Islet of Langerhans (tissue), 1 donor: ENCODE results near the gene GCN1.
"Not testable (repeated sequence)": the region's sequence is repeated elsewhere in the genome, so short reads cannot be mapped to it uniquely, and the experiment has no call there.

Source experiments
- FAIRE-seq: peaks from one replicate; lab custom pipeline; 2011; peaks lifted over from hg19 to GRCh38; lab: Jason Lieb, UNC

The GCN1 gene

DNA sequence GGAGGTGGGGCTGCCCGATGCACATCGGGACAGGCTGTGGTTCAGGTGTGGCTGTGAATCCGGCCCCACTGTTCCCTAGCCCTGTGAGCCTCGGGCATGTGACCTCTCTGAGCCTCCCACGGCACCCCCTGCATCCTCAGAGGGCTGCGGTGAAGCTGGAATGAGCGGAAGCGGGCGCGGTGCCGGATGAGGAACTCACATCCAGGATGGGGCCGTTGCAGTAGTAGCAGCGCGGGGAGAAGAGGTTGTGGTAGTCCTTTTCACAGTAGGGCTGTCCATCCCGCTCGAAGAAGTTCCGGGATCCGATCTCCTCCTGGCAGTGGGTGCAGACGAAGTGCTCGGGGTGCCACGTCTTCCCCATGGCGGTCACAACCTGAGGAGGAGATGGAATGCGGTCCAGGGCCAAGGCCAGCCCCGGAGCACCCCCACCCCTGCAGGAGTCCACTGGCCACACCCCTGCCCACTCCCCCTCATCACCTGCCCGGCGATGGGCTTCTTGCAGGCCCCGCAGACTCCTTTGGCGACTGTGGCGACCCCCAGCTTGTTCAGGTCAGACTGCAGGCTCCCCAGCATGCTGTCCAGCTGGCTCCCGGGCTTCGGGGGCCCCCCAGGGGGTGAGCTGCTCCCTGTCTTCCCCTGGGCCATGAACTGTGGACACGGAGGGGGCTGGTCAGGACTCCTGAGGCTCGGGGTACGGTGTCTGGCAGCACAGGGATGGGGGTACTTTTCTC is 20.3 kb upstream of the GCN1 start:
- no peak for FAIRE-seq

DNA sequence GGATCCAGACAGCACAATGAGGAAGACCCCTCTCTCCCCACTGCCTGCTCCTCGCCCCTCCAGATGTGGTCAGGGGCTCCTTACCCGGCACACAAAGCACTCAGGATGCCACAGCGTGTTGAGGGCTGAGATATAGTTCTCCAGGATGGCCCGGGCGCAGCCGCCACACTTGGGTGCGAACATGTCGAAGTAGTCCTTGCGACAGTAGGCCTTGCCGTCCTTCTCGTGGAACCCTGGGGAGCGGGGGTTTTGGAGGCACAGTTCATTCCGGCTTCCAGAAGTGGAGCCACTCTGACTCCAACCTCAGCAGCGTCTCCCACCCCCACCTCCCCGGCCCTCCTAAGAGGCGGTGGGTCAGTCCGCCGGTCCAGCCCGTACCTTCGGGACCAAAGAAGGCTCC is 19.2 kb upstream of the GCN1 start:
- no peak for FAIRE-seq

DNA sequence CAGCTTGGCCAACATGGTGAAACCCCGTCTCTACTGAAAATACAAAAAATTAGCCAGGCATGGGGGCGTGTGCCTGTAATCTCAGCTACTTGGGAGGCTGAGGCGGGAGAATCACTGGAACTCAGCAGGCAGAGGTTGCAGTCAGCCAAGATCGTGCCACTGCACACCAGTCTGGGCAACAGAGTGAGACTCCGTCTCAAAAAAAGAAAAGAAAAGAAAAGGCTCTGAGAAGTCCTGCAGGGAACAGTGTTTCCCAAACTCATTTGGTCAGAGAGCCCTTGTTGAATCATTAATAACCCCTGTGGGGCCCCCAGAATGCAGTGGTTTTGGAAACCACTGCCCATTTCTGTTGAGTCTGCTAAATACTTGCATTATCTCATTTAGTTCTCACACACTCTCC is 18.7 kb upstream of the GCN1 start:
- not testable (repeated sequence) for FAIRE-seq

DNA sequence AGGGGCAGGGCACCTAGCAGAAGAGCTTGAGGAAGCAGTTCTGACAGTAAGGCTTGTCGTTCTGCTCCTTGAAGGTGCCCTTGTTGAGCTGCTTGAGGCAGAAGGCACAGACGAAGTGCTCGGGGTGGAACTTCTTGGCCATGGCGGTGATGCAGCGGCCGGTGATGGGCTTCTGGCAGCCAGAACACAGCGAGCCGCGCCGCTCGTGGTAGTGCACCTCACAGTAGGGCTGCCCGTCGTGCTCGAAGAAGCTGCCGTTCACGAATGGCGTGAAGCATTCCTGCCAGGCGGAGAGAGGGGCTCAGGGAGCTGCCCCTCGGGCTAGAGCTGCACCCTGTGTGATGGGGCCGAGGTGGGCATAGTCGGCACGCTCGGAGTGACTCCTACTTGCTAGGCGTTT is 17.8 kb upstream of the GCN1 start:
- FAIRE-seq, result no peak

DNA sequence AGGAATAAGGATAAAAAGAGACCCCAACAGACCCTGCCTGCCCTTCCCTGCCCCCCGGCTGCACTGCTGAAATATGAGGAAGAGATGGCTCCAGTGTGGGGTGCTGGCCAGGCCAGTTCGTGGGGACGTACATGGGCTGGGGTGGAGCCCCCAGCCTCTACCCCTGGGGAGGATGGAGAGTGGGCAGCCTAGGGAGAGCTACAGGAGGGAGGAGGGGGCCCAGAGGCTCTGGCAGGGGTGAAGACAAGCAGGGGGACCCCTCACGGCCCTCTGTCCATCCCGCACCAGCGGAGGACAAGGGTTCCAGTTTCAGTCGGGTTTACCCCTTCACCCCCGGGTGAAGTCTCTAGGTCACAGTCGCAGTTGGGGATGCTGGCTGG is 17.4 kb upstream of the GCN1 start:
- no peak for FAIRE-seq

DNA sequence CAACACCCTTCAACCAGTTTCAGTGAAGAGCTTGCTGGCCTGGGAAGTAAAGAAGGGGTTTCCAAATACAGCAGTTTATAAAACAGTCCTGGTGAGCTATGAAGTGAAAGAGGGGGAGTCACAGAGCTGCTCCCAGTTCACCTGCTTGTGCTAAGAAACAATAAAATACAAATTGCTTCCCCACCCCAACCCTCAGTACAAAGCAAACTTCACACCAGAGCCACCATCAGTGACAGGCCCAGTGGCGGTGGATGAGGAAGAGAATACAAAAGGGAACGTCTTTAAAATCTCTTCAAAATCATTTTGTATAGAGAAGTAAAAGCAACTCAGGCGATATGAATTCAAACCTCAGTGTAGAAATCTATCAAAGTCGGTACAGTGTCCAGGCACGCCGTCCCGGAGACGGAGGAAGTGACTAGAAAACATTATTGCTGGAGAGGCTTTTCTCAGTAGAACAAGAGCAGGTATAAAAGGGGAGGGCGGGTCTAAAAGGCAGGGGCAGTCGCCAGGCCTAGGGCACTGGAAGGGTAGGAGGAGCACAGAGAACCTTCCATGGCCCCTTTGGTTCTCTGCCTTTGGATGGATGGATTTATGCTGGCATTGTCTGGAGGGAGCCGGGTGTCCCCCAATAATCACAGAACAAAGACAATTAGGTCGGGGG is 16.9 kb upstream of the GCN1 start:
- no peak for FAIRE-seq

DNA sequence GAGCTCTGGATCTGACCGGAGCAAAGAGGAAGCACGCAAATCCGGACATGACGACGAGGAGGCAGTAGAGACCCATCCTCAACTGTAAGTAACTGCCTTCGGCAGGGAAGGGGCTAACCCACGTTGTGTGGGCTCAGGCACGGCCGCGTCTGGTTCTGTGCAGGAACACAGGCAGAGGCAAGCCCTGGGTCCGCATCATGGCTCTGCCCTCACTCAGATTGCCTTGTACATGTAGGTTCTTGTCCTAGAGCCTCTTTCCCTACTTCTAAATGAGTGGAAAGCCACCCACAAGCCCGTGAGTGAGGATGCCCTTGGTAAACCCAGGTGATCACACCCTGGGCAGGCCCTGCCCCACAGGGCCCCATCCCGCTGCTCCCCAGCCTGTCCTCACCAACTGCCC is 15.3 kb upstream of the GCN1 start:
- FAIRE-seq, result no peak

DNA sequence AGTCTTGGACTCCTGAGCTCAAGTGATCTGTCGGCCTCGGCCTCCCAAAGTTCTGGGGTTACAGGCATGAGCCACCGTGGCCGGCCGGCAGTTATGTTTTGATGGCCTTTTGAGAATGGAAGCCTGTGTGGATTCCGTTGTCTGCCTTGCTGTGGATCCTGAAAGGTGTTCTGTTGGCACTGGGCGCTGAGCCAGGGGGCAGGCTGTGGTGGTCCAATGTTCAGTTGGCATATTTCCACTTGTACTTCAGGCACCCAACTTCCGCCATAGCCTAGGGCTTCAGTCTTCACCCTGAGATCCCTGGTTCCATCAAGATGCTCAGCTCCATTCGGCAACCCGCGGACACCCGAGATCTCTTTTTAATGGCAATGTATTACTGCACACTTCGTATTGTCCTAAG is 12.7 kb upstream of the GCN1 start:
- FAIRE-seq, result no peak

DNA sequence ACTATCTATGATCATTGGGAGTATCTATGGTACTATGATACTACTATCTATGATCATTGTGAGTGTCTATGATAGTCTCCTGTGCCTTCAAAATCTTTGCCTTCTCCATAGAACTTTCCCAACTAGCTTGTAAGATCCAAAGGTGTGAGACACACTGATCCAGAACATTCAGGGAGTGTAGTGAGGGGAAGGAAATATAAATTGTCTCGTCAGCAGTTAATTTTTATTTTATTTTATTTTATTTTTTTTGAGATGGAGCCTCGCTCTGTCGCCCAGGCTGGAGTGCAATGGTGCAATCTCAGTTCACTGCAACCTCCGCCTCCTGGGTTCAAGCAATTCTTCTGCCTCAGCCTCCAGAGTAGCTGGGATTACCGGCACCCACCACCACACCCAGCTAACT is 12.3 kb upstream of the GCN1 start:
- FAIRE-seq, result not testable (repeated sequence)

DNA sequence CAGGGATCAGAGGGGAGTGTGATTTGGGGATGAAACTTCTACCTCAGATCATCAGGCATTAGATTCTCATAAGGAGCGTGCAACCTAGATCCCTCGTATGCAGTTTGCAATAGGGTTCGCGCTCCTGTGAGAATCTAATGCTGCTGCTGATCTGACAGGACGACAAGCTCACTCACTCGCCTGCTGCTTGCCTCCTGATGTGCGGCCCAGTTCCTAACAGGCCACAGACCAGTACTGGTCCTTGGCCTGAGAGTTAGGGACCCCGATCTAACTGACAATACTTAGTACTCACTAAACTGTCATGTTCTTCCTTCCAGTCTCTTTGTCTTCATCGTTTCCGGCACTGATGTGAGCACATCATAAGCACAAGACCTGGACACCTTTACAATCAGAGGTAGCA is 11.7 kb upstream of the GCN1 start:
- FAIRE-seq, result no peak

DNA sequence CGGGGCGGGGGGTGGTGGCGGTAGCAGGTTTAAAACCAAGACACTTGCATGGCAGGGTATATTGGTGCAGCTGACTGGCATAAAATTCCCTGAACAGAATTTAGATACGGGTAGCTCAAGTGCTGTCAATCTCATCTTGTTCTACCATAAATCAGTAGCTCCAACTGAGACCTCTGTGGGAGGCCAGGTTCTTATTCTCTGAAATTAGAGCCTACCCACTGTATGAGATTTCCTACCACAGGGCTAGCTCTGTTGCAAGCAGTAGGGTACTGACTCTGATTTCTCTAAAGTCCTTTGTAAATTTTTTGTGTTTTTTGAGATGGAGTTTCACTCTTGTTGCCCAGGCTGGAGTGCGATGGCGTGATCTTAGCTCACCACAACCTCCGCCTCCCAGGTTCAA is 9.7 kb upstream of the GCN1 start:
- no peak for FAIRE-seq

DNA sequence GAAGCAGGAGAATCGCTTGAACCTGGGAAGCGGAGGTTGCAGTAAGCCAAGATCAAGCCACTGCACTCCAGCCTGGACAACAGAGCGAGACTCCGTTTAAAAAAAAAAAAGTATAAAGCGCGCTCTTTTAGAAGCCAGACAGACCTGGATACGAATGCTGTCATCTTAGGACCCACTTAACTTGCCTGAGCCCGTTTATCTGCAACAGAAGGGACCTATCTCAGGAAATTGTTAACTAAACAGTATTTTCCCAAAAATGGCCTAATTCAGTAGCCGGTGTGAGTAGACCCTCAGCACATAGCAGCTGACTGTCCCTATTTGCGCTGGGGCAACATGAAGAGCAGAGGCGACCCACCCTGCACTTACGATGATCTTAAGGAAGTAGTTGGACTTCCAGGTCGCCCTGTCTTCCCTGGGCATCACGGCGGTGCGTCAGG is 5.9 kb upstream of the GCN1 start:
- FAIRE-seq, result no peak

DNA sequence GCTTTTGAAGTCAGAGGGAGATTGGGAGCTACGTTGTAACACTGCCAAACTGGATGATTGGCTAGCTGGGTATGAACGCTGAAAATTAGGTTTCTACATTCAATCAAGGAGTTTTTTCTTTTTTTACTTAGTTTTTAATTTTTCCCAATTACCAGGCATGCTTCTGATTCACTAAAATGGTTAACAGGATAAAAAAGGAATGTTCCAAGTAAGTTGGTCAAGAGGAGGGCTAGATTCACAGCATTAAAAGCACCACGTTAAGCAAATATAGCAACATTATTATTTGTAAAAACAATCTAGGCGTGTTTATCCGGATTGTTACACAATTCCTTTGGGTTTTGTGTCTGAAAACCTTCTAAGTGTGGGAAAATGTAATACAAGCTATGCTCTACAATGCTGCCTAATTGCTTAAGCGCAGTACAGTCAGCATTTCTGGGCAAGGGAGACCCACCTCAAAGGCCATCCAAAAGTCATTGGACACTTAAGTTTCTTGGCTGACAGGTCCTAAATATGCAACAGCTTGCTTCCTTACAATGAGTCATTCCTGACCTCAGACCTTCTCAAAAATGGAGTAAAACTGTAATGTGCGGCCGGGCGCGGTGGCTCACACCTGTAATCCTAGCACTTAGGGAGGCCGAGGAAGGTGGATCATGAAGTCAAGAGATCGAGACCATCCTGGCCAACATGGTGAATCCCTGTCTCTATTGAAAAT is 5.2 kb upstream of the GCN1 start:
- FAIRE-seq, result no peak

DNA sequence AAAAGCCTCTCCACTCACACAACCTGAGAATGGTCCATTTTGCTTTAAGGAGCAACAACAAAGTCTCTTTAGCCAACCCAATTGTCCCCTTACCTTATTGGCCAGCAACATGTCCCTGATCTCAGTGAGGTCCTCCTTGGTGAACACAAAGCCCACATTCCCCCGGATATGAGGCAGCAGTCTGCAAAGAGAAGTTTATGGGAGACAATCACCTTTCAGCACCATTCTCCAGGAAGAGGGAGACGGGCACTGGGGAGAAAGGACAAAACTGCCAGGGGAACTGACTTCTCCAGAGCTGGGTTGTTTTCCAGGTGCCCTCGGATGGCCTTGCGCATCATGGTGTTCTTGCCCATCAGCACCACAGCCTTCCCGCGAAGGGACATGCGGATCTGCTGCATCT is 4.5 kb upstream of the GCN1 start:
- FAIRE-seq, result no peak

DNA sequence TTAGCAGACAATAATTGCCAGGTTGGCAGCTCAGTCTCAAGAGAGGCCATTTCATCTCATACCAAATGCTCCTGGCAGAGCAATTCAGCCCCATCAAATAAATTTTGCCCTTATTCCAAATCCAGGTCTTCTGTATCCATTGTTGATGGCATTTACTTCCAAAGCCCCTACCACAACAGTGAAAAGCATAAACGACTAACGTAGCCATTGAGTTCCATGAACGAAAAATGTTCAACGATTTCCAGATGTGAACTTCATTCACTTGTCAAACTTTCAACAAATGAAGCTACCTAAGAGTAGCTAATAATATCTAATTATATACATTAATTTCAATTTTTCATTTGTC is 3.0 kb upstream of the GCN1 start:
- FAIRE-seq, result no peak

DNA sequence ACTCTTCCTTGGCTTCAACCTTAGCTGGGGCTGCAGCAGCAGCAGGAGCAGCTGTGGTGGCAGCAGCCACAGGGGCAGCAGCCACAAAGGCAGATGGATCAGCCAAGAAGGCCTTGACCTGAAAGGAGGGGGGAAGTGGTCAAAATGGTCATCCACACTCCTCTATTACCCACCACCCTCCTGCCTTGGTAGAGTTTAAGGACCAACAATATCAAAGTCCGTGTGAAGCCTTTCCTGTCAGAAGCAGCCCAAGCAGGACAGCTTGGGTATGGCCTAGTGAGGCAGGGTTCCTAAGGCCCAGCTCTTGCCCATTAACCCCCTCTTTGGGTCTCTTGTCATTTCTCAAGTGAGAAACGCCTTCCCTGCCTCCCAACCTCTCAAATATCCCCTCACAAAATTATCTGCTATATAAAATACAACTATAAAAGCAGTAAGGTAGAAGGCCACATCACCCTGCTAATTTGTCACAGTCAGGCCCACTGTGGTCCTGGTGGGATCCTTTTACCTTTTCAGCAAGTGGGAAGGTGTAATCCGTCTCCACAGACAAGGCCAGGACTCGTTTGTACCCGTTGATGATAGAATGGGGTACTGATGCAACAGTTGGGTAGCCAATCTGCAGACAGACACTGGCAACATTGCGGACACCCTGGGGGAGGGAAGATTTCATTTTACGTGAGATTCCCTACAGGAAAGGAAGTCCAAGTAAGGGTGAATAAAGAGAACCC is 2.5 kb upstream of the GCN1 start:
- not testable (repeated sequence) for FAIRE-seq

DNA sequence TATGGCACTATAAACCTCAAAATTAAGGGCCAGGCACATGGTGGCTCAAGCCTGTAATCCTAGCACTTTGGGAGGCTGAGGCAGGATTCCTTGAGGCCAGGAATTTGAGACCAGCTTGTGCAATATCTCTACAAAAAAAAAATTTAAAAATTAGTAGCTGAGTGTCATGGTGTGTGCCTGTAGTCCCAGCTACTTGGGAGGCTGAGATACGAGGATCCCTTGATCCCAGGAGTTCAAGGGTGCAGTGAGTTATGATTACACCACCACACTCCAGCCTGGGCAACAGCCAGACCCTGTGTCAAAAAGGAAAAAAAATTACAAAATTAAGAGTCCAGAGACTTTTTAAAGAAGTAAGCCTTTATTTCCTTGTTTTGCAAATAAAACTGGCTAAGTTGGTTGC is 1.8 kb upstream of the GCN1 start:
- FAIRE-seq, result no peak

DNA sequence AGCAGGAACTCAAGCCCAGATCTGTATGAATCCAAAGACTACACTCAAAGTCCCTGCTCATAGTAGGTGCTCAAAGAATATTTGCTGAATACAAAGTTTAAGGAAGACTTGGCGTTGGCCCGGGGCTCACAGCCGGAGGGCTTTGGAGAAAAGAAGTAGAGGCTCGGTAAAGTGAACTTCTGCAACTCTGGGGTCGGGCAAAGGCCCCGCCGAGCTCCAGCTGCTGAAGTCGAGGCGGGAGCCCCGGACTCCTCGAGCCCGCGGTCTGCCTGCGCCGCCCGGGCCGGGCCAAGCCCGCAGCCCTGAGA is 335 bp downstream of the GCN1 start:
- FAIRE-seq, result no peak

DNA sequence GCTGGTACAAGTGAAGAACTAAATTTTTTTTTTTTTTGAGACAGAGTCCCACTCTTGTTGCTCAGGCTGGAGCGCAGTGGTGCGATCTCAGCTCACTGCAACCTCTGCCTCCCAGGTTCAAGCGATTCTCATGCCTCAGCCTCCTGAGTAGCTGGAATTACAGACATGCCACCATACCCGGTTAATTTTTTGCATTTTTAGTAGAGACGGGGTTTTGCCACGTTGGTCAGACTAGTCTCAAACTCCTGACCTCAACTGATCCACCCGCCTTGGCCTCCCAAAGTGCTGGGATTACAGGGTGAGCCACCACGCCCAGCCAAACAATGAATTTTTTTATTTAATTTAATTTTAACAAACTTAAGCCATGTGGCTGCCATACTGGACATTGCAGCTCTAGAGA is 1.2 kb downstream of the GCN1 start:
- not testable (repeated sequence) for FAIRE-seq

DNA sequence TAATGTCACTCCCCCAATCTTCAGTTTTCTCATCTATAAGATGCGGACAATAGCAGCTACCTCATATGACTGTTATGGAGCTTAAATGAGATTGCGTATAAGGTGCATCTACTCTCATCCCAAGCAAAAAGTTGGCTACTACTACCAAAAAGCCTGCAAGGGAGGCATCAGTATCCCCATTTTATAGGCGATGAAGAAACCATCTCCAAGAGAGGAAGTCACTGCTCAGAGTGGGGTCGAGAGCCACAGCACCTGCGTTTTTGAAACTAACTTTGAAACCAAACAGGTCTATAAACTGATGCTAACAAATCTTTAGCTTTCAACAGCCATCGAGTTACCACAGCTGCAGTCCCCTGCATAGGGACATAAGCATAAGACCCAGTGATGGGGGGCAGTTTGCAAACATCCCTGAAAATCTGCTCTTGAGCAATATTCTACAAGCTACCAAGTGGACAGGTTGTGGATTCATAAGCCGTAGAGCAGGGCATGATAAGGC is 3.5 kb downstream of the GCN1 start:
- FAIRE-seq, result no peak

DNA sequence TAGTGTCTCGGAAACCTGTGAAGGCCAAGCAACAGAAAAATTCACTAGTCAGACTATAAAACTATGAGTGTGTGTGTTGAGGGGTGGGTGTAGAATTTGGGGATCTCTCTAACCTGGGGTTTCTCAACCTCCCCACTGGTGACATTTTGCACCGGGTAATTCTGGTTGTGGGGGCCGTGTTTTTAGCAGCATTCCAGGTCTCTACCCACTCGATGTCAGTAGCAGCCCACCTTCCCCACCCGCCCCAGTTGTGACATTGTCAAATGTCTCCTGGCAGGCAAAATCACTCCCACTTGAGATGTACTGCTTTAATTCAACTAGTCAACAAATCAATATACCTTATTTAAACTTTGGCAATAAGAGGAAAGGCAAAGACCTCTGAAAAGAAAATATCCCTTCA is 4.1 kb downstream of the GCN1 start:
- no peak for FAIRE-seq

DNA sequence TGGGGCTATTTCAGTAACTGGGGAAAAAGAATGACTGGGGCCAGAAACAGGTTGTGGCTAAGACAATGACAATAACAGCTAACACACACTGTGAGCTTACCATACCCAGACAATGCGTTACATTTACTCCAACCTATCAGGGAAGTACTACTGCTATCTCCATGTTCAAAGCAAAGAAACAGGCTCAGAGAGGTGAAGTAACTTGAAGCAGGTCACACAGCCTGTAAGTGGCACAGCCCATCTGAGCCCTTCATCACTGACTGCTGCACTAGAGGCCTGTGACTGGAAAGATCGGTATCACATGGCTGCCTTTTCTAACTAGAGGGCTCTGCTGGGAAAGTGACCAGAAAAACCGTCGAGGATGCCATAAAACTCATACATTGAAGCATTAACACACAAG is 7.9 kb downstream of the GCN1 start:
- FAIRE-seq, result no peak

DNA sequence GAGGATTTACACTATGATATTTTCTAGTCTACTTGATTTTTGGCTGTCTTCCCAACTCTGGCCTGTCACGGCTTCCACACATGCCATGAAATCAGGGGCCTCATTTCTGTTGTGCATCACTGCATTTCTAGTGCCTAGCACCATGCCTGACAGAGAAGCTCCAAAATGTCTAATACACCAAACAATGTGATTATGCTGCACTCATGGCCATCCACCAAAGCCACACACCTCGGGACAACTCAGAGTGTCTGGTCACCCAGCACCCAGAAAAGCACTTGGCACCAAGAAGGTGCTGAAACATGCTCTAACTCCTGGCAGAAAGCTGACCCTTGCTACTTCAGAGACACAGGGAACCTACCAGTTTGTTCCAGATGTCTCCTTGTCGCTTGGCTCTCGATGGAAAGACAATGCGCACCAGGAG is 11.3 kb downstream of the GCN1 start:
- no peak for FAIRE-seq
